ENCODE measurements around the gene TRIM47. TPM values are rescaled to one million over a fixed set of nuclear protein-coding genes. Genes with fewer than 3 reads are reported as not detected.

TRIM47 gene
- total and polyA plus RNA-seq, 9 donors: 7.2 to 38.3 (median 17.3) TPM

GRCh38 chr17:75847614-75848522 lies 30.5 kb downstream of the TRIM47 start:
- no peak overlapping the region for H3K4me3 ChIP-seq
- peaks cover 6% of the 10 kb centered on the region for H3K4me1 ChIP-seq (ENCODE audit: insufficient read depth)
- no peaks in the 10 kb centered on the region for H3K27me3 ChIP-seq
- H3K27ac ChIP-seq: peak overlapping the region in 1 of 2 donors; percentile 15
- TF ChIP-seq EP300 (IDR thresholded peaks at IDR 0.05): no peak
- TF ChIP-seq POLR2A (IDR thresholded peaks at IDR 0.05): no peak
- no peak for TF ChIP-seq CTCF (IDR thresholded peaks at IDR 0.05)
- no peaks in the 10 kb centered on the region for H3K9me3 ChIP-seq
- no peaks in the 10 kb centered on the region for H3K36me3 ChIP-seq
- intact Hi-C loops (cut with DNase I): no loop called here
- DNase-seq: no peak
- WGBS, 3 donors: 73 to 77% (median 74%) methylated on average over 25 of the region's 25 CpGs

- no peak overlapping the region for H3K27ac ChIP-seq
- TF ChIP-seq CTCF (IDR thresholded peaks at IDR 0.05) (no peak), POLR2A (IDR thresholded peaks at IDR 0.05) (no peak), EP300 (IDR thresholded peaks at IDR 0.05) (no peak)
- peaks cover 6% of the 10 kb centered on the region for H3K4me1 ChIP-seq (ENCODE audit: insufficient read depth)
- H3K36me3 ChIP-seq: no peaks in the 10 kb centered on the region
- intact Hi-C loops (cut with DNase I): no loop called here
- no peaks in the 10 kb centered on the region for H3K9me3 ChIP-seq
- DNase-seq: peak in 1 of 5 donors; percentile 33
- no peak overlapping the region for H3K4me3 ChIP-seq
- WGBS, 3 donors: 65 to 76% (median 70%) methylated on average over 26 to 34 of the region's 34 CpGs
- H3K27me3 ChIP-seq: no peaks in the 10 kb centered on the region
These were observed 31.4 kb downstream of the TRIM47 start for GRCh38 chr17:75846692-75847613.

- no peaks in the 10 kb centered on the region for H3K36me3 ChIP-seq
These were observed 32.3 kb downstream of the TRIM47 start for GRCh38 chr17:75845933-75846691.

More at GRCh38 chr17:75845933-75846691, 32.3 kb downstream of the TRIM47 start:
- peaks cover 6% of the 10 kb centered on the region for H3K4me1 ChIP-seq (ENCODE audit: insufficient read depth)
- no peak overlapping the region for H3K4me3 ChIP-seq
- DNase-seq: no peak
- WGBS, 3 donors: 72 to 76% (median 72%) methylated on average over 22 of the region's 22 CpGs
- no peak overlapping the region for H3K27ac ChIP-seq
- H3K27me3 ChIP-seq: no peaks in the 10 kb centered on the region
- TF ChIP-seq POLR2A (IDR thresholded peaks at IDR 0.05): no peak
- TF ChIP-seq CTCF (IDR thresholded peaks at IDR 0.05): no peak
- no peak for TF ChIP-seq EP300 (IDR thresholded peaks at IDR 0.05)
- intact Hi-C loops (cut with DNase I): no loop called here
- no peaks in the 10 kb centered on the region for H3K9me3 ChIP-seq

Measured in ovary (tissue), 9 donors.